Spleen (tissue), 7 donors: ENCODE results near the gene CTNNA2.

Source experiments
- CTCF ChIP-seq, 11 experiments: fragments of 200-600 bp in 7 of 11; fragments of 450-650 bp in 4 of 11; sonication (generic) in 4 of 11; IDR thresholded peaks in 8 of 11; conservative IDR thresholded peaks in 3 of 11; 1 replicate in 7 of 11; 2 replicates in 4 of 11; pipeline versions ENCODE4 v1.4.0 to v1.8.0; 2016 to 2021; ENCODE audit warnings: antibody characterized with exemption in 11 of 11, inconsistent platforms in 4 of 11, mild to moderate bottlenecking in 1 of 11
- POLR2A ChIP-seq, 3 donors: fragments of 450-650 bp; IDR thresholded peaks; one replicate each; pipeline ENCODE4 v1.5.1; 2017; ENCODE audit warnings: antibody characterized with exemption in 3 of 3, mild to moderate bottlenecking in 1 of 3
- donor health status: DM: no; HTN: no; CAD: no; lungs with moderate emphysema.
- donor health status: DM: no; HTN: no; CAD: no.
- donor health status: DM: no; HTN: no; CAD: no.

DNA sequence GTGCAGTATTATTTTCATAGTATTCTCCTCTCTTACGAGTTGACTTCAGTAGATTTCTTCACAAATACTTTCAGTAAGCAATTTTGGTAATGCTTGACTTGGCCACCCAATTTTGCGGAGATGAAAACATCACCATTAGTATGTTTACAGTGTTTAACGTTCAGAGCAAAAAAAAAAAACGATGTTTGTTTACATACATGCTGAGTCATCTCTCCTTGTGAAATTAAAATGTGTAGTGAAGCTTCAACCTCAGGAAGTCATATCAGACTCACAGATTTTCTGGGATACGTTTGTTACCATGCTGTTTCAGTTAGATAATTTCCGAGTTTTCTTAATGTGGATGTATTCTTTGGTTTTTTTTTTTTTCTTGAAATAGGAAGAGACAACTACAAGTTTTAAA lies 100.1 kb downstream of the CTNNA2 start:
- no peak for TF ChIP-seq CTCF (IDR thresholded peaks at IDR 0.05 in 8 of 11, conservative IDR thresholded peaks at IDR 0.05 in 3 of 11)
- TF ChIP-seq POLR2A (IDR thresholded peaks at IDR 0.05): no peak
